H1 (cell line): ENCODE data around the gene MC5R.

Experiments
- CBX5 ChIP-seq: fragments of 300-800, 300-1000 bp; sonication (generic); IDR thresholded peaks from 2 replicates; pipeline ENCODE4 v1.7.1; 2016; ENCODE audit warnings: antibody characterized with exemption, low read length, low read depth
- EZH2 ChIP-seq: fragments of 200-600 bp; sonication (generic); IDR thresholded peaks from 2 replicates; pipeline ENCODE4 v1.7.1; 2012; ENCODE audit warnings: low read depth, mild to moderate bottlenecking, moderate library complexity, low read length, inconsistent platforms; ENCODE audit not compliant: severe bottlenecking

GRCh38 chr18:13811993-13812392 is 12.0 kb upstream of the MC5R start:
- TF ChIP-seq CBX5 (no peak), EZH2 (no peak)
